Activated B cell treated with CpG ODN at 0.5 μM for 24 hours (primary cell): ENCODE data around the gene CLCN1. TPM values are rescaled to one million over a fixed set of nuclear protein-coding genes. Genes with fewer than 3 reads are reported as not detected.

Experiments
- ATAC-seq: fragments of 200-7000 bp; cut with Tn5 transposase; one replicate; pipeline ENCODE4 v1.10.0; 2021; ENCODE audit warnings: low read depth, mild to moderate bottlenecking, moderate library complexity
- CTCF ChIA-PET: fragments of 350-600 bp; sonication (Branson Sonifier 250); formaldehyde crosslinking; loops from one replicate; lab custom pipeline; 2021; ENCODE audit warnings: antibody characterized with exemption; lab: Charles Lee
- POLR2A ChIA-PET: fragments of 350-600 bp; sonication (Branson Sonifier 250); formaldehyde crosslinking; loops from one replicate; lab custom pipeline; 2021; ENCODE audit warnings: antibody characterized with exemption; lab: Charles Lee
- DNase-seq: peaks from one replicate; pipeline ENCODE4 v3.0.0; 2022
- H3K27ac Mint-ChIP-seq: one replicate; pipeline ENCODE4 v1.8.0; 2020; ENCODE audit warnings: mixed read lengths
- H3K27me3 Mint-ChIP-seq: one replicate; pipeline ENCODE4 v1.8.0; 2021; ENCODE audit warnings: mixed read lengths
- H3K36me3 Mint-ChIP-seq: one replicate; pipeline ENCODE4 v1.8.0; 2021; ENCODE audit warnings: low read depth, mixed read lengths
- H3K4me1 Mint-ChIP-seq: one replicate; pipeline ENCODE4 v1.8.0; 2021; ENCODE audit warnings: mixed read lengths
- H3K4me3 Mint-ChIP-seq: one replicate; pipeline ENCODE4 v1.8.0; 2020; ENCODE audit warnings: mild to moderate bottlenecking, mixed read lengths
- H3K9me3 Mint-ChIP-seq: one replicate; pipeline ENCODE4 v1.8.0; 2020; ENCODE audit warnings: mixed read lengths
- intact Hi-C: fragments of 100-400 bp; cut with micrococcal nuclease; formaldehyde crosslinking; loops from one replicate; pipeline ENCODE4 v1.15.1; 2024
- total RNA-seq: library from RNA; stranded (reverse); gene quantifications from 2 replicates; pipeline ENCODE4 v1.2.3, GENCODE V29; 2022
- TF ChIP-seq, protein P1 (sequence below): fragments of 200-600 bp; IDR thresholded peaks from one replicate; pipeline ENCODE4 v1.8.0; 2022; ENCODE audit warnings: antibody characterized with exemption, mild to moderate bottlenecking

Gene CLCN1
- total RNA-seq, 1 donor from 2014 or later = not detected

- Mint-ChIP-seq H3K4me1 (peaks cover 6% of the 10 kb centered on the region), H3K9me3 (no peaks in the 10 kb centered on the region), H3K36me3 (no peaks in the 10 kb centered on the region), H3K4me3 (no peak overlapping the region), H3K27me3 (peaks cover 33% of the 10 kb centered on the region), H3K27ac (no peak overlapping the region)
- DNase-seq = no peak
- intact Hi-C loops = loop anchor here (5.0 kb wide), 2 partner anchors 34 to 41 kb away; partner anchors contain the start of gene ZYX
- TF ChIP-seq, protein P1, sequence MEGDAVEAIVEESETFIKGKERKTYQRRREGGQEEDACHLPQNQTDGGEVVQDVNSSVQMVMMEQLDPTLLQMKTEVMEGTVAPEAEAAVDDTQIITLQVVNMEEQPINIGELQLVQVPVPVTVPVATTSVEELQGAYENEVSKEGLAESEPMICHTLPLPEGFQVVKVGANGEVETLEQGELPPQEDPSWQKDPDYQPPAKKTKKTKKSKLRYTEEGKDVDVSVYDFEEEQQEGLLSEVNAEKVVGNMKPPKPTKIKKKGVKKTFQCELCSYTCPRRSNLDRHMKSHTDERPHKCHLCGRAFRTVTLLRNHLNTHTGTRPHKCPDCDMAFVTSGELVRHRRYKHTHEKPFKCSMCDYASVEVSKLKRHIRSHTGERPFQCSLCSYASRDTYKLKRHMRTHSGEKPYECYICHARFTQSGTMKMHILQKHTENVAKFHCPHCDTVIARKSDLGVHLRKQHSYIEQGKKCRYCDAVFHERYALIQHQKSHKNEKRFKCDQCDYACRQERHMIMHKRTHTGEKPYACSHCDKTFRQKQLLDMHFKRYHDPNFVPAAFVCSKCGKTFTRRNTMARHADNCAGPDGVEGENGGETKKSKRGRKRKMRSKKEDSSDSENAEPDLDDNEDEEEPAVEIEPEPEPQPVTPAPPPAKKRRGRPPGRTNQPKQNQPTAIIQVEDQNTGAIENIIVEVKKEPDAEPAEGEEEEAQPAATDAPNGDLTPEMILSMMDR = no peak
- no peak for ATAC-seq
- CTCF ChIA-PET = interaction anchor here (1.8 kb wide), 1 partner anchor 107 kb away, joined by 5 read pairs; no protein-coding TSS in a partner anchor
- POLR2A ChIA-PET = no interaction called here
Observed at GRCh38 chr7:143347950-143348349, 32.0 kb downstream of the CLCN1 start.

- no peaks in the 10 kb centered on the region for H3K9me3 Mint-ChIP-seq
- no peak overlapping the region for H3K27ac Mint-ChIP-seq
- POLR2A ChIA-PET = no interaction called here
- ATAC-seq = no peak
- no peaks in the 10 kb centered on the region for H3K4me1 Mint-ChIP-seq
- H3K4me3 Mint-ChIP-seq = no peak overlapping the region
- TF ChIP-seq, protein P1 = no peak
- DNase-seq = no peak
- intact Hi-C loops = no loop called here
- no peaks in the 10 kb centered on the region for H3K36me3 Mint-ChIP-seq
- H3K27me3 Mint-ChIP-seq = peaks cover 38% of the 10 kb centered on the region
- CTCF ChIA-PET = no interaction called here
Observed at GRCh38 chr7:143351060-143351459, 35.1 kb downstream of the CLCN1 start.

- ChIA-PET CTCF (no interaction called here), POLR2A (no interaction called here)
- DNase-seq (no peak), ATAC-seq (no peak)
- TF ChIP-seq, protein P1 = no peak
- Mint-ChIP-seq H3K27ac (no peak overlapping the region), H3K4me1 (no peaks in the 10 kb centered on the region), H3K4me3 (no peak overlapping the region), H3K9me3 (no peaks in the 10 kb centered on the region), H3K27me3 (peaks cover 34% of the 10 kb centered on the region), H3K36me3 (no peaks in the 10 kb centered on the region)
- intact Hi-C loops = no loop called here
Observed at GRCh38 chr7:143351574-143351973, 35.7 kb downstream of the CLCN1 start.

- Mint-ChIP-seq H3K9me3 (no peaks in the 10 kb centered on the region), H3K27ac (no peak overlapping the region), H3K36me3 (no peaks in the 10 kb centered on the region), H3K27me3 (peaks cover 28% of the 10 kb centered on the region), H3K4me3 (no peak overlapping the region), H3K4me1 (no peaks in the 10 kb centered on the region)
- ChIA-PET POLR2A (no interaction called here), CTCF (no interaction called here)
- ATAC-seq (no peak), DNase-seq (no peak)
- TF ChIP-seq, protein P1 = no peak
- intact Hi-C loops = no loop called here
Observed at GRCh38 chr7:143352531-143353002, 36.7 kb downstream of the CLCN1 start.

- Mint-ChIP-seq H3K4me3 (no peak overlapping the region), H3K27ac (no peak overlapping the region), H3K4me1 (no peaks in the 10 kb centered on the region), H3K36me3 (no peaks in the 10 kb centered on the region), H3K9me3 (no peaks in the 10 kb centered on the region), H3K27me3 (peaks cover 26% of the 10 kb centered on the region)
- POLR2A ChIA-PET = no interaction called here
- ATAC-seq (no peak), DNase-seq (no peak)
- TF ChIP-seq, protein P1 = no peak
- intact Hi-C loops = no loop called here
- CTCF ChIA-PET = no interaction called here
Observed at GRCh38 chr7:143354376-143354775, 38.5 kb downstream of the CLCN1 start.
